ENCODE data around the gene PMFBP1. TPM values are rescaled to one million over a fixed set of nuclear protein-coding genes. Genes with fewer than 3 reads are reported as not detected.

The PMFBP1 gene
- total RNA-seq, 1 experiment from 2014 or later = 0.55 TPM

- POLR2A ChIA-PET (ENCODE audit: unreplicated experiment) = no interaction called here
- no peak overlapping the region for H3K4me2 ChIP-seq
Observed at GRCh38 chr16:72188541-72188940, 16.6 kb upstream of the PMFBP1 start.

GRCh38 chr16:72187551-72187950 lies 15.6 kb upstream of the PMFBP1 start:
- no peaks in the 10 kb centered on the region for H3F3A ChIP-seq (ENCODE audit: insufficient read depth, low read depth)
- CTCF ChIA-PET = no interaction called here
- peaks cover 66% of the 10 kb centered on the region for H3K27me3 ChIP-seq (ENCODE audit: insufficient read depth, low read depth)
- H3K9me3 ChIP-seq (ENCODE audit: insufficient read depth, low read depth) = peaks cover 12% of the 10 kb centered on the region; the same call in 1 of the 2 replicates
- no peaks in the 10 kb centered on the region for H3K4me1 ChIP-seq (replicated peaks; ENCODE audit: insufficient read depth)
- no peak overlapping the region for H3K4me3 ChIP-seq
- H3K79me2 ChIP-seq (ENCODE audit: low read depth) = no peaks in the 10 kb centered on the region
- intact Hi-C loops (cut with micrococcal nuclease; ENCODE audit: unreplicated experiment) = no loop called here
- POLR2A ChIA-PET (ENCODE audit: unreplicated experiment) = no interaction called here
- no peaks in the 10 kb centered on the region for H3K9me2 ChIP-seq (ENCODE audit: insufficient read depth)
- H4K20me1 ChIP-seq (ENCODE audit: insufficient read depth) = no peaks in the 10 kb centered on the region
- no peak for DNase-seq
- H2AFZ ChIP-seq = no peak overlapping the region
- TF ChIP-seq CTCF (conservative IDR thresholded peaks at IDR 0.05) (no peak), EZH2 (IDR thresholded peaks at IDR 0.05; ENCODE audit: low read depth) (no peak)
- H3K36me3 ChIP-seq (ENCODE audit: low read depth) = no peaks in the 10 kb centered on the region
- BruUV-seq (replicated peaks) = no TSS peak
- H3K27ac ChIP-seq = no peak overlapping the region
- H3K4me2 ChIP-seq = no peak overlapping the region

More at GRCh38 chr16:72188541-72188940, 16.6 kb upstream of the PMFBP1 start:
- Histone ChIP-seq H3K9me2 (ENCODE audit: insufficient read depth) (no peaks in the 10 kb centered on the region), H2AFZ (no peak overlapping the region), H3K27ac (no peak overlapping the region), H3F3A (ENCODE audit: insufficient read depth, low read depth) (no peaks in the 10 kb centered on the region), H3K9me3 (ENCODE audit: insufficient read depth, low read depth) (peaks cover 12% of the 10 kb centered on the region; the same call in 1 of the 2 replicates), H3K4me3 (no peak overlapping the region), H3K4me1 (replicated peaks; ENCODE audit: insufficient read depth) (no peaks in the 10 kb centered on the region), H3K79me2 (ENCODE audit: low read depth) (no peaks in the 10 kb centered on the region), H3K36me3 (ENCODE audit: low read depth) (no peaks in the 10 kb centered on the region), H4K20me1 (ENCODE audit: insufficient read depth) (no peaks in the 10 kb centered on the region), H3K27me3 (ENCODE audit: insufficient read depth, low read depth) (peaks cover 62% of the 10 kb centered on the region)
- intact Hi-C loops (cut with micrococcal nuclease; ENCODE audit: unreplicated experiment) = no loop called here
- CTCF ChIA-PET = no interaction called here
- TF ChIP-seq CTCF (conservative IDR thresholded peaks at IDR 0.05) (no peak), EZH2 (IDR thresholded peaks at IDR 0.05; ENCODE audit: low read depth) (no peak)
- no peak for DNase-seq
- no TSS peak for BruUV-seq (replicated peaks)

- CTCF ChIA-PET = no interaction called here
- no peak overlapping the region for H3K4me2 ChIP-seq
- DNase-seq = no peak
- H3F3A ChIP-seq (ENCODE audit: insufficient read depth, low read depth) = no peaks in the 10 kb centered on the region
- POLR2A ChIA-PET (ENCODE audit: unreplicated experiment) = no interaction called here
- no peaks in the 10 kb centered on the region for H3K4me1 ChIP-seq (replicated peaks; ENCODE audit: insufficient read depth)
- H3K9me2 ChIP-seq (ENCODE audit: insufficient read depth) = no peaks in the 10 kb centered on the region
- no peaks in the 10 kb centered on the region for H3K9me3 ChIP-seq (ENCODE audit: insufficient read depth, low read depth)
- H3K27me3 ChIP-seq (ENCODE audit: insufficient read depth, low read depth) = peaks cover 76% of the 10 kb centered on the region
- intact Hi-C loops (cut with micrococcal nuclease; ENCODE audit: unreplicated experiment) = no loop called here
- H3K79me2 ChIP-seq (ENCODE audit: low read depth) = no peaks in the 10 kb centered on the region
- no peaks in the 10 kb centered on the region for H3K36me3 ChIP-seq (ENCODE audit: low read depth)
- no peaks in the 10 kb centered on the region for H4K20me1 ChIP-seq (ENCODE audit: insufficient read depth)
- TF ChIP-seq CTCF (conservative IDR thresholded peaks at IDR 0.05) (no peak), EZH2 (IDR thresholded peaks at IDR 0.05; ENCODE audit: low read depth) (no peak)
- no TSS peak for BruUV-seq (replicated peaks)
- H3K4me3 ChIP-seq = no peak overlapping the region
- no peak overlapping the region for H3K27ac ChIP-seq
- no peak overlapping the region for H2AFZ ChIP-seq
Observed at GRCh38 chr16:72182976-72183375, 11.0 kb upstream of the PMFBP1 start.

Measured in PC-9 (cell line).